H1 (cell line): Measurements from ENCODE around the gene ADAMTS6. TPM values are rescaled to one million over a fixed set of nuclear protein-coding genes. Genes with fewer than 3 reads are reported as not detected.

Experiments used
- CTCF ChIA-PET: fragments of 300-600 bp; sonication (Branson Sonifier 250); formaldehyde crosslinking; loops from one replicate; lab custom pipeline; 2021; ENCODE audit not compliant: partially characterized antibody; lab: Charles Lee
- POLR2A ChIA-PET: fragments of 300-600 bp; sonication (Branson Sonifier 250); formaldehyde crosslinking; loops from one replicate; lab custom pipeline; 2021; ENCODE audit warnings: inconsistent platforms; ENCODE audit not compliant: partially characterized antibody; lab: Charles Lee
- DNase-seq, 2 experiments: peaks; one replicate each; pipeline versions ENCODE4 v3.0.0 to v3.0.0-alpha.2; 2010 to 2022; ENCODE audit warnings: low spot score in 2 of 2, low read depth in 1 of 2, mixed read lengths in 1 of 2
- FAIRE-seq: peaks from 2 replicates; lab custom pipeline; 2011; peaks lifted over from hg19 to GRCh38; lab: Jason Lieb, UNC
- H2AFZ ChIP-seq: 2 replicates; pipeline ENCODE4 v1.8.1; 2012; ENCODE audit warnings: low read length, inconsistent platforms
- H2AK5ac ChIP-seq: 2 replicates; pipeline ENCODE4 v1.6.1; 2013; ENCODE audit warnings: low read depth, low read length
- H2BK120ac ChIP-seq: replicated peaks from 2 replicates; pipeline ENCODE3; 2013; ENCODE audit warnings: low read depth, low read length, inconsistent platforms
- H2BK12ac ChIP-seq: 2 replicates; pipeline ENCODE4 v1.6.1; 2013; ENCODE audit warnings: low read depth, low read length
- H2BK15ac ChIP-seq: 2 replicates; pipeline ENCODE4 v1.6.1; 2013; ENCODE audit warnings: low read length
- H2BK20ac ChIP-seq: 2 replicates; pipeline ENCODE4 v1.6.1; 2013; ENCODE audit warnings: low read length
- H2BK5ac ChIP-seq: 2 replicates; pipeline ENCODE4 v1.6.1; 2013; ENCODE audit warnings: low read depth, low read length
- H3K14ac ChIP-seq: 2 replicates; pipeline ENCODE4 v1.6.1; 2013; ENCODE audit warnings: inconsistent platforms; ENCODE audit not compliant: insufficient read length
- H3K18ac ChIP-seq: 2 replicates; pipeline ENCODE4 v1.6.1; 2013; ENCODE audit warnings: low read length; ENCODE audit errors: extremely low read depth
- H3K23ac ChIP-seq: 2 replicates; pipeline ENCODE4 v1.6.1; 2013; ENCODE audit warnings: inconsistent platforms; ENCODE audit not compliant: insufficient read length
- H3K23me2 ChIP-seq: 2 replicates; pipeline ENCODE4 v1.6.1; 2013; ENCODE audit warnings: low read depth, low read length
- H3K27ac ChIP-seq: 2 replicates; pipeline ENCODE4 v1.6.1; 2011; ENCODE audit warnings: low read depth, low read length, inconsistent platforms
- H3K27me3 ChIP-seq, 4 experiments: replicated peaks in 1 of 4; 1 replicate in 1 of 4; 2 replicates in 3 of 4; pipeline versions ENCODE4 v1.6.1 to v1.8.1; 2011 to 2013; ENCODE audit warnings: low read length in 3 of 4, mild to moderate bottlenecking in 3 of 4, inconsistent platforms in 2 of 4, mixed read lengths in 2 of 4, moderate library complexity in 1 of 4; ENCODE audit not compliant: control insufficient read depth in 3 of 4, insufficient read depth in 3 of 4; ENCODE audit errors: extremely low read depth in 1 of 4
- H3K36me3 ChIP-seq, 4 experiments: 2 replicates each; pipeline versions ENCODE4 v1.6.1 to v1.8.1; 2011 to 2013; ENCODE audit warnings: mild to moderate bottlenecking in 4 of 4, low read length in 3 of 4, moderate library complexity in 2 of 4, control low read depth in 1 of 4, inconsistent platforms in 1 of 4; ENCODE audit not compliant: insufficient read depth in 4 of 4, control insufficient read depth in 2 of 4
- H3K4ac ChIP-seq: replicated peaks from 2 replicates; pipeline ENCODE3; 2013; ENCODE audit warnings: low read length, low read depth, mixed read lengths, inconsistent platforms; ENCODE audit not compliant: insufficient read length
- H3K4me1 ChIP-seq, 4 experiments: replicated peaks in 1 of 4; 1 replicate in 1 of 4; 2 replicates in 3 of 4; pipeline versions ENCODE4 v1.6.1 to v1.8.1; 2011 to 2013; ENCODE audit warnings: low read length in 3 of 4, inconsistent platforms in 2 of 4, mixed read lengths in 1 of 4; ENCODE audit not compliant: insufficient read depth in 4 of 4, control insufficient read depth in 3 of 4
- H3K4me2 ChIP-seq, 2 experiments: 2 replicates each; pipeline versions ENCODE4 v1.6.1 to v1.8.1; 2011 to 2013; ENCODE audit warnings: low read depth in 2 of 2, low read length in 2 of 2, control low read depth in 1 of 2, inconsistent platforms in 1 of 2, mild to moderate bottlenecking in 1 of 2; ENCODE audit not compliant: insufficient read depth in 1 of 2
- H3K4me3 ChIP-seq, 4 experiments: fragments of 200-600, 300-600 bp in 1 of 4; sonication (generic), shearing (Covaris generic), sonication (Bioruptor Twin) in 1 of 4; 2 replicates each; pipeline versions ENCODE4 v1.5.1 to v1.8.1; 2011 to 2016; ENCODE audit warnings: low read length in 4 of 4, low read depth in 3 of 4, control low read depth in 2 of 4, inconsistent platforms in 2 of 4, mild to moderate bottlenecking in 2 of 4, mixed read lengths in 1 of 4, moderate library complexity in 1 of 4; ENCODE audit not compliant: insufficient read depth in 2 of 4; ENCODE audit errors: extremely low read depth in 1 of 4
- H3K56ac ChIP-seq: replicated peaks from 2 replicates; pipeline ENCODE3; 2013; ENCODE audit warnings: low read depth, mild to moderate bottlenecking, mixed read lengths, low read length, inconsistent platforms; ENCODE audit not compliant: insufficient read length
- H3K79me1 ChIP-seq: 2 replicates; pipeline ENCODE4 v1.6.1; 2013; ENCODE audit warnings: low read depth, low read length, control low read depth
- H3K79me2 ChIP-seq, 2 experiments: 2 replicates each; pipeline versions ENCODE4 v1.6.1 to v1.8.1; 2012 to 2013; ENCODE audit warnings: low read length in 2 of 2, mild to moderate bottlenecking in 2 of 2, inconsistent platforms in 1 of 2; ENCODE audit not compliant: insufficient read depth in 2 of 2, control insufficient read depth in 1 of 2
- H3K9ac ChIP-seq, 4 experiments: replicated peaks in 1 of 4; 1 replicate in 1 of 4; 2 replicates in 3 of 4; pipeline versions ENCODE4 v1.6.1 to v1.8.1; 2011 to 2013; ENCODE audit warnings: low read depth in 3 of 4, low read length in 3 of 4, control low read depth in 2 of 4, mild to moderate bottlenecking in 2 of 4, moderate library complexity in 2 of 4, inconsistent platforms in 1 of 4; ENCODE audit errors: extremely low read depth in 1 of 4
- H3K9me3 ChIP-seq, 2 experiments: 2 replicates each; pipeline versions ENCODE4 v1.6.1 to v1.8.1; 2012 to 2013; ENCODE audit warnings: mild to moderate bottlenecking in 2 of 2, moderate library complexity in 2 of 2, control low read depth in 1 of 2, inconsistent platforms in 1 of 2, low read depth in 1 of 2, low read length in 1 of 2, mixed read lengths in 1 of 2; ENCODE audit not compliant: insufficient read depth in 2 of 2
- H4K20me1 ChIP-seq, 2 experiments: replicated peaks in 1 of 2; 2 replicates each; pipeline versions ENCODE3 to v1.8.1; 2011 to 2013; ENCODE audit warnings: inconsistent platforms in 2 of 2, low read length in 2 of 2, mild to moderate bottlenecking in 1 of 2; ENCODE audit not compliant: insufficient read depth in 2 of 2, control insufficient read depth in 1 of 2
- H4K5ac ChIP-seq: 2 replicates; pipeline ENCODE4 v1.6.1; 2013; ENCODE audit warnings: low read length, low read depth, mixed read lengths, inconsistent platforms; ENCODE audit not compliant: insufficient read length
- H4K8ac ChIP-seq: 2 replicates; pipeline ENCODE4 v1.8.0; 2013; ENCODE audit warnings: mild to moderate bottlenecking, moderate library complexity, low read length, inconsistent platforms; ENCODE audit not compliant: insufficient read depth; ENCODE audit errors: extremely low read depth
- H4K91ac ChIP-seq: replicated peaks from 2 replicates; pipeline ENCODE3; 2013; ENCODE audit warnings: low read length, mixed read lengths, inconsistent platforms; ENCODE audit not compliant: insufficient read length
- ASH2L ChIP-seq: fragments of 200-600, 300-600 bp; sonication (generic); IDR thresholded peaks from one replicate; pipeline ENCODE4 v1.7.1; 2017; ENCODE audit warnings: low read length
- EP300 ChIP-seq, 2 experiments: IDR thresholded peaks; 1 replicate in 1 of 2; 2 replicates in 1 of 2; pipeline ENCODE4 v1.6.1; 2011 to 2012; ENCODE audit warnings: low read depth in 2 of 2, low read length in 2 of 2, mild to moderate bottlenecking in 2 of 2, borderline replicate concordance in 1 of 2, inconsistent platforms in 1 of 2, moderate library complexity in 1 of 2
- JUND ChIP-seq: IDR thresholded peaks from 2 replicates; pipeline ENCODE4 v1.6.1; 2011; ENCODE audit warnings: mild to moderate bottlenecking, improper control_type of control experiment, low read length
- KDM4A ChIP-seq: IDR thresholded peaks from one replicate; pipeline ENCODE4 v1.7.1; 2012; ENCODE audit warnings: low read depth, mild to moderate bottlenecking, moderate library complexity, low read length, inconsistent platforms; ENCODE audit not compliant: severe bottlenecking
- NANOG ChIP-seq: IDR thresholded peaks from 2 replicates; pipeline ENCODE4 v1.6.1; 2011; ENCODE audit warnings: low read length, low read depth, mild to moderate bottlenecking, inconsistent platforms; ENCODE audit not compliant: insufficient read depth, poor library complexity, severe bottlenecking
- RFX5 ChIP-seq: IDR thresholded peaks from 2 replicates; pipeline ENCODE4 v1.6.1; 2011; ENCODE audit warnings: low read depth, low read length, improper control_type of control experiment, borderline replicate concordance
- SIX5 ChIP-seq: IDR thresholded peaks from 2 replicates; pipeline ENCODE4 v1.6.1; 2011; ENCODE audit warnings: mild to moderate bottlenecking, low read depth, low read length
- SP1 ChIP-seq: IDR thresholded peaks from 2 replicates; pipeline ENCODE4 v1.6.1; 2011; ENCODE audit warnings: low read depth, low read length
- TBP ChIP-seq: IDR thresholded peaks from 2 replicates; pipeline ENCODE4 v1.6.1; 2011; ENCODE audit warnings: low read depth, low read length, improper control_type of control experiment
- ZNF274 ChIP-seq: IDR thresholded peaks from 2 replicates; pipeline ENCODE4 v1.7.0; 2012; ENCODE audit warnings: low read length, borderline replicate concordance; ENCODE audit errors: extremely low read depth
- WGBS, 2 experiments: shearing (Covaris generic) in 1 of 2; methylation state at CpG; one replicate each; pipeline versions ENCODE4 v1.1.6 to v1.1.7; 2013 to 2015; ENCODE audit warnings: low lambda C conversion rate in 2 of 2, mixed read lengths in 2 of 2, inconsistent platforms in 1 of 2, low coverage in 1 of 2, missing lambda C conversion rate in 1 of 2; ENCODE audit not compliant: insufficient replicate concordance in 2 of 2, insufficient coverage in 1 of 2, insufficient read length in 1 of 2; ENCODE audit errors: extremely low coverage in 1 of 2, missing lambda C conversion rate in 1 of 2; 5-methylcytosine and 5-hydroxymethylcytosine counted together
- polyA plus RNA-seq, 7 experiments: library from polyadenylated mRNA; depleted of rRNA in 3 of 7; stranded (reverse) in 5 of 7; unstranded in 2 of 7; fragments of >200 nt in 5 of 7; fragments of 200-250 nt in 2 of 7; gene quantifications; 1 replicate in 5 of 7; 2 replicates in 1 of 7; 4 replicates in 1 of 7; pipeline versions ENCODE4 v1.2.1 to v1.2.3, GENCODE V29; 2011 to 2013; ENCODE audit warnings: missing spikeins in 2 of 7, mixed read lengths in 2 of 7
- total RNA-seq: library from RNA; stranded (reverse); fragmentation: NEBNext Ultra II Directional; extraction: Animal tissue kit (Norgen Biotek cat#: 25700); gene quantifications from 2 replicates; pipeline ENCODE4 v1.2.1, GENCODE V29; 2021
- TF ChIP-seq, protein P1 (sequence below): IDR thresholded peaks from 2 replicates; pipeline ENCODE4 v1.6.1; 2011; ENCODE audit warnings: low read depth, mild to moderate bottlenecking, low read length; ENCODE audit not compliant: insufficient read depth

Gene ADAMTS6
- total and polyA plus RNA-seq, 2 of the 8 experiments (the other 6 are each of a cell fraction or from before 2014, with no cell fraction given), result 0.74 to 2.4 TPM

DNA sequence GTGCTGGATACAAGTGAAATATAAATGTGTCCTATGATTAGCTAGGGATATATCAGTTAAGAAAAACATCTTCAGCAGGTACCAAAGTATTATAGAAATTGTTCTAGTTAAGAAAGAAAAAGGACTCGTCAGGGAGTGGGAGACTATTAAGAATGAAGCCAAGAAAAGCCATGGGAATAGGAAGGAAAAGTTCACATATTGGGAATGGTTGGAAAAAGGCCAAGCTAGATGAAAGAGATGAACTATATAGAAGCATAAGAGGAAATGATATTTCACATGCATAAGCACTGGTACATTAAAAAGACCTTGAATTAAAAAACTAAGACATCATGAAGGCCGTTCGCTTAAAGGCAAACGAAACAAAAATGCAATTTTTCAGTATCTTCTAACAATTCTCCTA is 237.7 kb downstream of the ADAMTS6 start:
- no peak overlapping the region for H3K9ac ChIP-seq
- no peak overlapping the region for H2AFZ ChIP-seq
- H2BK15ac ChIP-seq, result no peak overlapping the region
- H3K4ac ChIP-seq, result no peak overlapping the region
- H3K56ac ChIP-seq, result no peak overlapping the region
- H3K4me2 ChIP-seq, result no peak overlapping the region
- H2BK12ac ChIP-seq, result no peak overlapping the region
- FAIRE-seq, result no peak
- no peak overlapping the region for H3K14ac ChIP-seq
- no peak for TF ChIP-seq TBP
- no peak for TF ChIP-seq EP300 (IDR thresholded peaks at IDR 0.05; ENCODE audit: borderline replicate concordance in 1 of 2, low read depth in 2 of 2, low read length in 2 of 2)
- TF ChIP-seq RFX5, result no peak
- TF ChIP-seq SP1, result no peak
- TF ChIP-seq JUND, result no peak
- TF ChIP-seq ASH2L, result no peak
- TF ChIP-seq KDM4A, result no peak
- TF ChIP-seq SIX5, result no peak
- TF ChIP-seq, protein P1, sequence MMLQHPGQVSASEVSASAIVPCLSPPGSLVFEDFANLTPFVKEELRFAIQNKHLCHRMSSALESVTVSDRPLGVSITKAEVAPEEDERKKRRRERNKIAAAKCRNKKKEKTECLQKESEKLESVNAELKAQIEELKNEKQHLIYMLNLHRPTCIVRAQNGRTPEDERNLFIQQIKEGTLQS, result no peak
- TF ChIP-seq ZNF274, result no peak
- no peak for TF ChIP-seq NANOG
- H2BK20ac ChIP-seq, result no peak overlapping the region
- H3K23ac ChIP-seq, result no peak overlapping the region
- no peak overlapping the region for H2AK5ac ChIP-seq
- H3K4me1 ChIP-seq, result peaks cover 0 to 9% (median 2%) of the 10 kb centered on the region in 4 experiments; a peak in 2 of 7 replicates
- no peaks in the 10 kb centered on the region for H3K79me2 ChIP-seq
- H3K23me2 ChIP-seq, result no peaks in the 10 kb centered on the region
- no peak overlapping the region for H3K18ac ChIP-seq
- ChIA-PET POLR2A (no interaction called here), CTCF (interaction anchor here (1.0 kb wide), 1 partner anchor 142 kb away, joined by 3 read pairs; no protein-coding TSS in a partner anchor)
- H3K36me3 ChIP-seq, result no peaks in the 10 kb centered on the region
- H4K20me1 ChIP-seq, result no peaks in the 10 kb centered on the region
- no peak overlapping the region for H2BK120ac ChIP-seq
- H3K27ac ChIP-seq, result no peak overlapping the region
- no peak for DNase-seq
- no peaks in the 10 kb centered on the region for H3K9me3 ChIP-seq
- no peak overlapping the region for H4K91ac ChIP-seq
- no peak overlapping the region for H4K5ac ChIP-seq
- no peak overlapping the region for H2BK5ac ChIP-seq
- H3K4me3 ChIP-seq, result no peak overlapping the region
- H3K79me1 ChIP-seq, result no peaks in the 10 kb centered on the region
- no peak overlapping the region for H4K8ac ChIP-seq
- H3K27me3 ChIP-seq, result no peaks in the 10 kb centered on the region
- WGBS, 2 experiments, result 95% methylated on average over 4 of the region's 4 CpGs; no CpG with 5 or more reads in 1 of the 2 experiments
